GM18505 (cell line): ENCODE measurements around the gene HBG1.

Experiments used
- ATAC-seq: cut with Tn5 transposase; IDR thresholded peaks from one replicate; pipeline ENCODE4 v1.9.1; 2021; ENCODE audit not compliant: unreplicated experiment
- POLR2A ChIP-seq: IDR thresholded peaks from 4 replicates; pipeline ENCODE4 v1.6.1; 2011; ENCODE audit warnings: borderline replicate concordance; ENCODE audit not compliant: insufficient read depth, insufficient read length; ENCODE audit errors: extremely low read depth

Gene HBG1

DNA sequence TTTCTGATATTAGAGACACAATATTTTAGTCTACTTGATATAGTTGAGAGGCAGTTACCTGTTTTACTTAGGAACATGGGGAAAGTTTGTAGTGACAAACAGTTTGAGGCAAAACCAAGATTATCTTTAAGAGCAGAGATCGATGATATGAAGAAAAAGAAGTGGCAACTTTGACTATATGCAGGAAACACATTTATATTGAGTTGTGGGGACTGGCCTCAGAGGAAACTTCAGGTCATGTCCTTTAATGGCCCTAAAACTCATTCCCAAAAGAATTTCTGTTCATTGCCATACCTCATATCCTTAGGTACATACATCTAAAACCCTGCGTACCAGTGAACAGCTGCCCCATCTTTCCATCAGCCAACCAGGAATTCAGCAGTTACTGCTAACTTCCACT, 4.5 kb downstream of the HBG1 start:
- no peak for ATAC-seq
- TF ChIP-seq POLR2A = no peak

DNA sequence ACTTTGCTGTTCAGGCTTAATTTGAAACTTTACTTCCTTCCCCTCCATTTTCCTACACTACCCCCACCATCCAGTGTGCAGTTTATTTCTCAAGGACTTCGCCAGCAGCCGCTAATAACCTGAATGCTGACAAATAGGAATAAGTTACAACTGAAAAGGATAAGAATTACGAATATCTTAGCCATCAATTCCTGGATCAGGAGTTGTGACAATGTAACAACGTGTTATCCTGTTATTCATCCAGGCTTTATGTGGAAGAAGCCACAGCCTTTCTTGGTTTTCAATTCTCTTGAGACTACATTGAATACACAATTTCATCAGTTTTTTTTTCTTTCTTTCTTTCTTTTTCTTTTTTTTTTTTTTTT, 5.9 kb downstream of the HBG1 start:
- ATAC-seq = no peak

DNA sequence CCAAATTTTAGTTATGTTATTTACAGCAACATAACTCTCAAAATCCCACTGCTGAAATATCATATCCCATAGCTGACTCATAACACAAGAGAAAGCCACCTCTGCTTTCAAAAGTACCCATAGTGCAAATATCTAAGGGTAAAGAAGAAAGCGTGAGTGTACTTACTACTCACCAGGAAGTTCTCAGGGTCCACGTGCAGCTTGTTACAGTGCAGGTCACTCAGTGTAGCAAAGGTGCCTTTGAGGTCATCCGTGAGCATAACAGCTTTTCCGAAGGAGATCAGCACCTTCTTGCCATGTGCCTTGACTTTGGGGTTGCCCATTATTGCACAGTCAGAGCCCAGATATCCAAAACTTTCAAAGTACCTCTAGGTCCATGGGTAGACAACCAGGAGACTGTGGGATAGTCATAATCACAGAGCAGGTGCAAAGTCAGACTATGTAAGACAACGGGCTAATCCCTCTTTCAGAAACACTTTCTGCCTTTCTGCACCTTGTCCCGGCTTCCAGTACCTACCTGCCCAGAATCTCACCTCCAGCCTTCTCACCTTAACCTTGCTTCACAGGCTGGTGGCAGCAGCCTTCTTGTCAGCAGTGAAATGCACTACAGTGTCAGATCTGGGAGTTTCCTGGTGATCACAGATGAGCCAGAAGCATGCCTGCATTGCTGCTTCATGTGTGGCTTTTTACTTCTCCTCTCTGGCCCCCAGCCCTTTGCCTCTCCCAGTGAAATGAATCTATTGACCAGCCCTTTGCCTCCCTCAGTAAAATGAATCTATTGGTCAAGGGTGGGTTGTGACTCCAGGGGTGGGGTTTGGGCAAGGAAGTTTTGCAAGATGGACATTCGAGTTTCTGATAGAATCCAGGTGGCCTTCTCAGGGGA, 6.5 kb downstream of the HBG1 start:
- TF ChIP-seq POLR2A = no peak
- ATAC-seq = no peak

More for the DNA sequence above, 5.9 kb downstream of the HBG1 start:
- no peak for TF ChIP-seq POLR2A

- no peak for TF ChIP-seq POLR2A
- ATAC-seq = no peak
Measured at GRCh38 chr11:5242208-5242607, 7.4 kb downstream of the HBG1 start.

GRCh38 chr11:5241458-5241857, 8.2 kb downstream of the HBG1 start:
- ATAC-seq = no peak
- TF ChIP-seq POLR2A = no peak

GRCh38 chr11:5240458-5240857, 9.2 kb downstream of the HBG1 start:
- no peak for TF ChIP-seq POLR2A
- no peak for ATAC-seq

GRCh38 chr11:5240056-5240455, 9.6 kb downstream of the HBG1 start:
- TF ChIP-seq POLR2A = no peak
- no peak for ATAC-seq

DNA sequence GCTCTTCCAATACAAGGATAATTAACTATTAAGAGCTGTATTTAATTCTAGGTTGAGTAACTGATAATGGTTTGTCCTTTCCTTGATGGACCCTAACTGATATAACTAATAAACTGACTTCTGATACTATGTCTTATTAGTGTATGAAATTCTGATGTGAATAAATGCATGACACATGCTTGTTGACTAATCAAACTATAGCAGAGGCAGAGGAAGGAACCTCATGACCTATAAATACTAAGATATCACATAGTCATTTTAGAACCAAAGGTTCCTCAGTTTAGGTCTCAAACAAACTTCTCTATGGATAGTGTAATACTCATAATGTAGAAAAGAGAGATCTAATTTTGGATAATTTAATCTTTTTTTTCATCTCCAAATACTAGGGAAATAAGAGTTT, 10.6 kb downstream of the HBG1 start:
- TF ChIP-seq POLR2A = no peak
- no peak for ATAC-seq

GRCh38 chr11:5238486-5238885, 11.2 kb downstream of the HBG1 start:
- no peak for ATAC-seq
- TF ChIP-seq POLR2A = no peak

DNA sequence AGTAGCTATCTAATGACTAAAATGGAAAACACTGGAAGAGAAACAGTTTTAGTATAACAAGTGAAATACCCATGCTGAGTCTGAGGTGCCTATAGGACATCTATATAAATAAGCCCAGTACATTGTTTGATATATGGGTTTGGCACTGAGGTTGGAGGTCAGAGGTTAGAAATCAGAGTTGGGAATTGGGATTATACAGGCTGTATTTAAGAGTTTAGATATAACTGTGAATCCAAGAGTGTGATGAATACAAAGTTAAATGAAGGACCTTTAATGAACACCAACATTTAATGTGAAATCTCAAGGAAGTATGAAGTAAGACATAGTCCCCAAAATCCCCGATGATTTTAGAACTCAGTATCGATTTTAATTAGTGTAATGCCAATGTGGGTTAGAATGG, 12.2 kb downstream of the HBG1 start:
- ATAC-seq = no peak
- TF ChIP-seq POLR2A = no peak

DNA sequence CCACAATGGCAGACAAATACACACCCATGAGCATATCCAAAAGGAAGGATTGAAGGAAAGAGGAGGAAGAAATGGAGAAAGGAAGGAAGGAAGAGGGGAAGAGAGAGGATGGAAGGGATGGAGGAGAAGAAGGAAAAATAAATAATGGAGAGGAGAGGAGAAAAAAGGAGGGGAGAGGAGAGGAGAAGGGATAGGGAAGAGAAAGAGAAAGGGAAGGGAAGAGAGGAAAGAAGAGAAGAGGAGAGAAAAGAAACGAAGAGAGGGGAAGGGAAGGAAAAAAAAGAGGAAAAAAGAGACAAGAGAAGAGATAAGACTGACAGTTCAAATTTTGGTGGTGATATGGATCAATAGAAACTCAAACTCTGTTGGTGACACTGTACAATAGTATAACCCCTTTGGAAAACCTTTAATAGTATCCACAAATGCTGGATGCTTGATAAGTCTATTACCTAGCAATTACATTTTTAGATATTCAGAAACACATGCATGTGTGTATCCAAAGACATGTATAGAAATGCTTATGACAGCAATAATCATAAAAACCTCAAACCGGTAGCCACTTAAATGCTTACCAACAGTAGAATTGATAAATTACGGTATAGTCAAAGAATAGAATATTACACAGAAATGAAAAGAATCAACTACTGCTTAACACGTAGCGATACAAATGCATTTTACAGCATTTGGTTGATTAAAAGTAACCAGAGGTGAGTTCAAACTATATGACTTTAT, 14.1 kb downstream of the HBG1 start:
- ATAC-seq = no peak
- TF ChIP-seq POLR2A = no peak

DNA sequence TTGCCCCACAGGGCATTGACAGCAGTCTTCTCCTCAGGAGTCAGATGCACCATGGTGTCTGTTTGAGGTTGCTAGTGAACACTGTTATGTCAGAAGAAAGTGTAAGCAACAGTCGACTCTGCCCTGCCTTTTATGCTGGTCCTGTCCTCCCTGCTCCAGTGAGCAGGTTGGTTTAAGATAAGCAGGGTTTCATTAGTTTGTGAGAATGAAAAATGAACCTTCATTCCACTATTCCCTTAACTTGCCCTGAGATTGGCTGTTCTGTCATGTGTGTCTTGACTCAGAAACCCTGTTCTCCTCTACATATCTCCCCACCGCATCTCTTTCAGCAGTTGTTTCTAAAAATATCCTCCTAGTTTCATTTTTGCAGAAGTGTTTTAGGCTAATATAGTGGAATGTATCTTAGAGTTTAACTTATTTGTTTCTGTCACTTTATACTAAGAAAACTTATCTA, 15.2 kb downstream of the HBG1 start, which contains the start of gene HBD:
HBD (minus strand) TSS at position 103 of the 454 bp plus-strand sequence; CDS start at position 53, 50 bp downstream.
- TF ChIP-seq POLR2A = no peak
- ATAC-seq = peak; percentile 85

DNA sequence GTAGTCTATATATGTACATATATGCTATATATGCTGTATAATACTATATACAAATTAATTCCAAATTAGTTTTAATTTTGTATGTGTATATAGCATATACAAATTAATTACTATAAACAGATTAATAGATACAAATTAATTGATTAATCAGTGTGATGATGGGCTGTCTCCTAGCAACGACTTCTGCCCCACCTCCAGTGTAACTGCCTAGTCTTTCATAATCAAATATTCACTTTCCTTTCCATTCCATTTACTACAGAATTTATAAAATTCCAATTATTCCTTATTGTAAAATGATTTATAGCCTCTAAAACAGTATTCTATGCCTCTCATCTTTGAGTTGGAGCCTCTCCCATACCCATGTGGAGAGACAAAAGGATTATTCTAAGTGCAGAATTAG, 16.4 kb downstream of the HBG1 start:
- ATAC-seq = no peak
- no peak for TF ChIP-seq POLR2A

DNA sequence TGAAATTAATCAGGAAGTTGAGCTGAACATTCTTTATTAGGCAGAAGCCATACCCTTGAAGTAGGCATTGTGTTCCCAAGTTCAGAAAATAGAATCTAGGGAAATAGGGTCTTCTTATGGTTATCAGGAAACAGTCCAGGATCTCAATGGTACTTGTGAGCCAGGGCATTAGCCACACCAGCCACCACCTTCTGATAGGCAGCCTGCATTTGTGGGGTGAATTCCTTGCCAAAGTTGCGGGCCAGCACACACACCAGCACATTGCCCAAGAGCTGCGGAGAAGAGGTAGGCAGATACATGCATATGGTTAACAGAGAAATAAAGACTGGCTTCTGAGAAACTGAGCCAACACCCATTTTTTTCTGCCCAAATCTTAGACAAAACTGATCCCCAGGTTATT, 16.8 kb downstream of the HBG1 start:
- no peak for ATAC-seq
- TF ChIP-seq POLR2A = no peak
